ENCODE data around the gene DIAPH3.

DIAPH3 gene

GRCh38 chr13:60139272-60139671 lies 24.5 kb downstream of the DIAPH3 start:
- Mint-ChIP-seq H3K4me1 (no peaks in the 10 kb centered on the region), H3K4me3 (no peak overlapping the region), H3K36me3 (ENCODE audit: low read depth) (peaks cover 12% of the 10 kb centered on the region), H3K9me3 (peaks cover 5% of the 10 kb centered on the region), H3K27ac (no peak overlapping the region), H3K27me3 (ENCODE audit: low read depth, poor library complexity) (peaks cover 2% of the 10 kb centered on the region)
- TF ChIP-seq CTCF (IDR thresholded peaks at IDR 0.05) = no peak
- no peak for DNase-seq

GRCh38 chr13:60138674-60139073 lies 25.1 kb downstream of the DIAPH3 start:
- Mint-ChIP-seq H3K4me1 (no peaks in the 10 kb centered on the region), H3K9me3 (peaks cover 5% of the 10 kb centered on the region), H3K36me3 (ENCODE audit: low read depth) (peaks cover 12% of the 10 kb centered on the region), H3K27me3 (ENCODE audit: low read depth, poor library complexity) (peaks cover 2% of the 10 kb centered on the region), H3K27ac (no peak overlapping the region), H3K4me3 (no peak overlapping the region)
- no peak for DNase-seq
- TF ChIP-seq CTCF (IDR thresholded peaks at IDR 0.05) = no peak

GRCh38 chr13:60137911-60138560 lies 25.7 kb downstream of the DIAPH3 start:
- peaks cover 5% of the 10 kb centered on the region for H3K9me3 Mint-ChIP-seq
- no peaks in the 10 kb centered on the region for H3K4me1 Mint-ChIP-seq
- peaks cover 2% of the 10 kb centered on the region for H3K27me3 Mint-ChIP-seq (ENCODE audit: low read depth, poor library complexity)
- H3K36me3 Mint-ChIP-seq (ENCODE audit: low read depth) = peaks cover 12% of the 10 kb centered on the region
- DNase-seq = no peak
- no peak overlapping the region for H3K4me3 Mint-ChIP-seq
- no peak for TF ChIP-seq CTCF (IDR thresholded peaks at IDR 0.05)
- no peak overlapping the region for H3K27ac Mint-ChIP-seq

- Mint-ChIP-seq H3K36me3 (ENCODE audit: low read depth) (peaks cover 18% of the 10 kb centered on the region), H3K9me3 (peaks cover 5% of the 10 kb centered on the region), H3K27me3 (ENCODE audit: low read depth, poor library complexity) (peaks cover 2% of the 10 kb centered on the region), H3K4me3 (no peak overlapping the region), H3K27ac (no peak overlapping the region), H3K4me1 (no peaks in the 10 kb centered on the region)
- TF ChIP-seq CTCF (IDR thresholded peaks at IDR 0.05) = no peak
- no peak for DNase-seq
Observed at GRCh38 chr13:60135344-60135743, 28.4 kb downstream of the DIAPH3 start.

- no peak for DNase-seq
- peaks cover 2% of the 10 kb centered on the region for H3K27me3 Mint-ChIP-seq (ENCODE audit: low read depth, poor library complexity)
- H3K27ac Mint-ChIP-seq = no peak overlapping the region
- no peaks in the 10 kb centered on the region for H3K4me1 Mint-ChIP-seq
- no peak for TF ChIP-seq CTCF (IDR thresholded peaks at IDR 0.05)
- H3K4me3 Mint-ChIP-seq = no peak overlapping the region
- peaks cover 5% of the 10 kb centered on the region for H3K9me3 Mint-ChIP-seq
- peaks cover 18% of the 10 kb centered on the region for H3K36me3 Mint-ChIP-seq (ENCODE audit: low read depth)
Observed at GRCh38 chr13:60134376-60134775, 29.4 kb downstream of the DIAPH3 start.

- Mint-ChIP-seq H3K27ac (no peak overlapping the region), H3K4me1 (no peaks in the 10 kb centered on the region), H3K27me3 (ENCODE audit: low read depth, poor library complexity) (no peaks in the 10 kb centered on the region), H3K9me3 (peaks cover 13% of the 10 kb centered on the region), H3K36me3 (ENCODE audit: low read depth) (peaks cover 38% of the 10 kb centered on the region), H3K4me3 (no peak overlapping the region)
- DNase-seq = no peak
- no peak for TF ChIP-seq CTCF (IDR thresholded peaks at IDR 0.05)
Observed at GRCh38 chr13:60121337-60121687, 42.4 kb downstream of the DIAPH3 start.
